NCI-H187 (cell line): ENCODE measurements around the gene TNRC18.
"Not testable (repeated sequence)": the region's sequence is repeated elsewhere in the genome, so short reads cannot be mapped to it uniquely, and the experiment has no call there.

Experiments used
- DNase-seq, 2 experiments: peaks; one replicate each; lab custom pipeline; 2025; lab: John Stamatoyannopoulos, UW

TNRC18 gene

DNA sequence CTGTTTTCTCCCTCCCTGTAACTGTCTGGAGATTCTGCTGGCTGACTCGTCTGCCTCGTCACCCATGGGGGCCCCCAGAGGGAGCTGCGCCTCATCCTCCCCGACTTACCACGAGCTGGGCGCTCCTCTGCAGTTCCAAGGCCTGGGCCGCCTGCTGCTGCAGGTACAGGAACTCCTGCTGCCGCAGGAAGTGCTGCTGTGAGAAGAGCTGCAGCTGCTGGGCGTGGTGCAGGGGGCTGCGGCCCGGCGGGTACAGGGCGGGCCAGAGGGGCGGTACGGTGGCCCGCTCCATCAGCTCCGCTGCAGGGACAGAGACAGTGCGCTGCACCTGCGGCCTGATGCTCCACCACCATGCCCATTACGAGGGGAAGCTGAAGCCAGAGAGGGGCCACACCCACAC is 47.7 kb downstream of the TNRC18 start:
- no peak for DNase-seq

DNA sequence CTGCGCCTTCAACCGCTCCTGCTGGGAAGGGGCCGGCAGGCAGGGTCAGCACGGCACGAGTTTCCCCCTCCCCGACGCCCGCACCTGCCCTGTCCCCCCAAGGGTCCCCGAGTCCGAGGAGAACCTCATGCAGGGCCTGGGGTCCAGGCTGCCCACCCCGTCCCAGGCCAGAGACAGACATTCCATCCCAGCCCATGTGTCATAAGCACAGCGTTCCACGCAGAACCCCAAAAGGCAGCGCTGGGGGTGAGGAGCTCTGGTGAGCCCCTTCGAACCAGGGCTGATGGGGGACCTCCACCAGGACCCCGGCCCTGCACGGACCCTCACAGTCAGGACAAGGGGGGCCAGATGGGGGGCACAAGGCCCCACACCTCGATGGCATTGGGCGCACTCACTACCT is 49.2 kb downstream of the TNRC18 start:
- DNase-seq, result no peak

DNA sequence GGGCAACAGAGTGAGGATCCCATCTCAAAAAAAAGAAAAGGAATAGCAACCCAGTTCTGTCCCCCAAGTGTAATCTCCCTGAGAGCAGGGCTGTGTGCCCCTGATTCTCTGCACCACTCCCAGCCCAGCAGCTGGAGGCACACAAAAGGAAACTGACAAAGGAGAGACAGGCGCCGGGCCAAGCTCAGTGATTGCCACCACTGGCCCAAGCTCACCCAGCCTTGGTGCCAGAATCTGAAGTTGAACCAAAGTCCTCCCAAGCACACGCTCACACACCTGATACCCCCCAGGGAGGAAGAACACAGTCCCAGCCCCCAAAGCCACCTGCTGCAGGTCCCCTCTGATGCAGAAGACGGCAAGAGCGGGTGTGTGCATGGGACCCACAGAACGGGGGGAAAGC is 50.3 kb downstream of the TNRC18 start:
- DNase-seq, result no peak

GRCh38 chr7:5370454-5371353 is 52.9 kb downstream of the TNRC18 start:
- no peak for DNase-seq

- DNase-seq, result no peak
Measured at GRCh38 chr7:5367661-5368060, 56.0 kb downstream of the TNRC18 start.

DNA sequence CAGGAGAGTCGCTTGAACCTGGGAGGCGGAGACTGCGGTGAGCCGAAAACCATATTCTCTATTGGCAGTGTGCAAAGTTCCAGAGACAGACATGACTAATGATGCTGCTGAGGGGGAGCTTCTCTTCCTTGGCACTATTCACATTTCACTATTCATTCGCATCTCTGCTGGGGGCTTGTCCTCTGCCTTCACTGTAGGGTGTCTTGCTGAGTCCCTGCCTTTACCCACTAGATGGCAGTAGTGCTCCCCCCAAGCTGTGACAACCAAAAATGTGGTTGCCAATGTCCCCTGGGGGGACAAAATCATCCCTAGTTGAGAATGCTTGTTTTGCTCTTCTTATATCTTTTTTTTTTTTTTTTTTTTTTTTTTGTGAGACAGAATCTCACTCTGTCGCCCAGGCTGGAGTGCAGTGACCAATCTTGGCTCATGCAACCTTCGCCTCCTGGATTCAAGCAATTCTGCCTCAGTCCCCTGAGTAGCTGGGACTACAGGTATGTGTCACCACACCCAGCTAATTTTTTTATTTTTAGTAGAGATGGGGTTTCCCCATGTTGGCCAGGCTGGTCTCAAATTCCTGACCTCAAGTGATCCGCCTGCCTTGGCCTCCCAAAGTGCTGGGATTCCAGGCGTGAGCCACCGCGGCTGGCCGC is 57.5 kb downstream of the TNRC18 start:
- DNase-seq, result peak; percentile 24 to 30

GRCh38 chr7:5363729-5364128 is 59.9 kb downstream of the TNRC18 start:
- no peak for DNase-seq

GRCh38 chr7:5362466-5362865 is 61.2 kb downstream of the TNRC18 start:
- no peak for DNase-seq

GRCh38 chr7:5361446-5362127 is 62.0 kb downstream of the TNRC18 start:
- no peak for DNase-seq

DNA sequence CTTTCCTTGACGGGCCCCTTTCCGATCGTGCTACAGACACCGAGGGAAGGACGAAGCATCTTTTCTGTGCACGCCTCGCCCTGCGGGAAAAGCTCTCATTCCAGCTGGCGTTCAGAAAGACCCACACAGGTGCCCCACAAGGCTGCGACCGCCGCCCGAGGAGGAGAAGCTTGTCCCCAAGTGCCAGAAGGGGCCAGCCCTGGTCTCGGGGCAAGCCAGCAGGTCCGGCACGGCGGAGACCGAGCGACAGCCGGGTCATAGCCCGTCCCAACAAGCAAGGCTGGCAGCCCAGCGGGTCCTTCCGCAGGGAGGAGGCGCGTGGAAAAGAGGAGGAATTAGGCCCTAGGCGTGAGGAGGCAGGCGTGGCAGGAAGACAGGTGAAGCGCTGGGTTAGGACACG is 62.7 kb downstream of the TNRC18 start:
- DNase-seq, result no peak

DNA sequence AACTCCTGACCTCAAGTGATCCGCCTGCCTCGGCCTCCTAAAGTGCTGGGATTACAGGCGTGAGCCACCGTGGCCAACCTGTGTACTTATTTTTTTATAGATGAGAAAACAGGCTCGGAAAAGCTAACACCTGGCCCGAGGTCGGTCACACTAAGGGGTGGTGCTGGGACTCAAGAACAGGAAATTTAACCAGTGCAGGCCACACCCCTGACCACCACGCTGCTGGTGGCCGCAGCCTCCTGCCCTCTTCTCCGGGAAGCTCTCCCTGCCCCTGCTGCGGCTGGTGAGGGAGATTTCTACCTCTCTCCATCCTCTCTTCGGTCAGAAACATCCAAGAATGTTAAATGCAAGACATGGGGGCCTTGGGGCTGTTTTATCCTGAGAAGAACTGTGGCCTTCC is 63.2 kb downstream of the TNRC18 start:
- DNase-seq, result no peak

GRCh38 chr7:5360021-5360420 is 63.6 kb downstream of the TNRC18 start:
- DNase-seq, result not testable (repeated sequence)

GRCh38 chr7:5359344-5359743 is 64.3 kb downstream of the TNRC18 start:
- no peak for DNase-seq

DNA sequence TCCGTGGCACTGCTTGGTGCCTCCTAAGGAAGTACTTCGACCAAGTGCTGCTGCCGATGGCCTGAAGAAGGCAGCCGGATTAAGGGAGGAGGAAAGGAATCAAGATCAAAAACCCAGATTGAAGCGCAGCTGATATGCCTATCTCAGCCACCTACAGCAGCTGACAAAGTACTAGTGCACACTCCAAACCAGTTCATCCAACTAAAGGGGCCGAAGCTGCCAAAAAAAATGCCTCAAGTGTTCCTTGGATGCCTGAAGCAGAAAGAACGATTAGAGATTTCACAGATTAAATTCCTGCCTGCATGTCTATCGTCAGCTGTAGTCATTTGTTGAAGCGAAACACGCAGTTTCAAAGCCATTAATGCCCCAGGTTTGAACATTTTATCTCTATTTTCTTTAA is 65.7 kb downstream of the TNRC18 start:
- DNase-seq, result no peak

DNA sequence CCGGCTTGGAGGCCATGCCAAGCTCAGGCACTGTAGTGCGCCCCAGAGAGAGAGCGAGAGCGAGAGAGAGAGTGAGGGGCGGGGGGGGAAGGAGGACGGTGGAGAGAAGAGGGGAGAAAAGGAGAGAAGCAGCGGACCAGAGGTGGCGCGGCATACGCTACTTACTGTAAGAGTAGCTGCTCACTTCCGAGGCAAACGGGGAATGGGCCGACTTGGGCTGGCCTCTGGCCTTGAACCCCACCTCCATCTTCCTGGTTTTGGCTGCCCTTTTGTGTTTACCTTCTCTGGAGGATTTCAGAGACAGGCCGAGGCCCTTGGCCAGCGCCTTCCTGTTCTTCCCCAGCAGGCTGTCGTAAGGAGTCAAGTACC is 66.9 kb downstream of the TNRC18 start:
- no peak for DNase-seq

- no peak for DNase-seq
Measured at GRCh38 chr7:5354460-5355232, 69.0 kb downstream of the TNRC18 start.

- no peak for DNase-seq
Measured at GRCh38 chr7:5352440-5353010, 71.1 kb downstream of the TNRC18 start.

- no peak for DNase-seq
Measured at GRCh38 chr7:5351507-5352265, 71.9 kb downstream of the TNRC18 start.

- DNase-seq, result no peak
Measured at GRCh38 chr7:5350600-5351385, 72.8 kb downstream of the TNRC18 start.

DNA sequence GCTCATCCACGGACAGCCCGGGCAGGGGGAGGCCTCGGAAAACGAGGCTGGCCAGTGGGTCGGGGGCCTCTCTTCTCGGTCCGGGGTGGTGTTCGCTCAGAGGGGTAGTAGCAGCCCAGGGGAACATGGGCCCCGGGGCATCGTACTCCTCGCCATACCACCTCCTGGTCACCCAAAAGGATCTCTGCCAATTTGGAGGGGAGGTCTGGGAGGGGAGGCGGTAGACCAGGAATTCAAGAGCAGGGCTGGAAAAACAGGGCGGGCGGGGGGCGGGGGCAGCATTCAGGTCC is 73.5 kb downstream of the TNRC18 start:
- no peak for DNase-seq
